T-helper 2 cell treated with Interferon-gamma antibody and Interleukin-4, amounts not matched to agents 100 ng/mL and 5 ng/mL, for 36 hours (primary cell): ENCODE measurements around the gene GRID1. TPM values are rescaled to one million over a fixed set of nuclear protein-coding genes. Genes with fewer than 3 reads are reported as not detected.
"Not testable (repeated sequence)": the region's sequence is repeated elsewhere in the genome, so short reads cannot be mapped to it uniquely, and the experiment has no call there.

Source experiments
- intact Hi-C: fragments of 100-400 bp; cut with micrococcal nuclease; formaldehyde crosslinking; loops from one replicate; pipeline ENCODE4 v1.15.1; 2023
- total RNA-seq: library from RNA; stranded (reverse); gene quantifications from 2 replicates; pipeline ENCODE4 v1.2.3, GENCODE V29; 2022

The GRID1 gene
- total RNA-seq, 1 donor from 2014 or later = not detected

DNA sequence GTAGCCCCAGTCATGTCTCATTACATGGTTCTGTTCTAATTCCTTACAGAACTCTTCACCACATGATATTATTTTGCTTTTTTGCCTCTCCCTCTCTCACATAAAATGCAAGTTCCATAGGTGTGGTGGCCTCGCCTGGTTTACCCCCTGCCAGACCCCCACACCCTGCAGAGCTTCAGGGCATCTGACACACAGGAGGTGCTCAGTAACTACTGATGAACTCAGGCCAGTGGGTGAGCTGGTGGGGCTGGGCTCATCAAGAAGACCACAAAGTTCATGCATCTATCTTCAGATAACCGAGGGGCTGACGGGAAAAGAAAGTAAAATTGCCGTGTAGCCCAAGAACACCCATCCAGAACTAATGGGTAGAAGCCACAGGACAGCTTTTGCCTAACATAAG lies 253.1 kb downstream of the GRID1 start:
- intact Hi-C loops = no loop called here

DNA sequence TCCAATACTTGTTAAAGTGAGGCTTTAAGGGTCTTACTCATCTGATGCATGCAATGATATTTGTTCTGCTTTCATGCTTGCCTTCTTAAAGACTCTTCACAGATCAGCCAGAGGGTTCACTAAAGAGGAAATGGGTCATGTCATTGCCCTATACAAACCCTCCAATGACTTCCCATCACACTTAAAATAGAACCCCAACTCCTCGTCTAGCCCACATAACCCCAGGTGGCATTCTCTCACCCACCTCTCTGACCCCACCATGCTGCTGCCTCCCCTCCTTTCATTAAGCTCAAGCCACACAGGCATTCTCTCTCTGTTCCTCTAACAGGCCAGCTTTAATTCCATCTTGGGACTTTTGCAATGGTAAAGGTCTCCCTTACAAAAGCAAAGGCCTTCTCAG lies 253.6 kb downstream of the GRID1 start:
- intact Hi-C loops = no loop called here

DNA sequence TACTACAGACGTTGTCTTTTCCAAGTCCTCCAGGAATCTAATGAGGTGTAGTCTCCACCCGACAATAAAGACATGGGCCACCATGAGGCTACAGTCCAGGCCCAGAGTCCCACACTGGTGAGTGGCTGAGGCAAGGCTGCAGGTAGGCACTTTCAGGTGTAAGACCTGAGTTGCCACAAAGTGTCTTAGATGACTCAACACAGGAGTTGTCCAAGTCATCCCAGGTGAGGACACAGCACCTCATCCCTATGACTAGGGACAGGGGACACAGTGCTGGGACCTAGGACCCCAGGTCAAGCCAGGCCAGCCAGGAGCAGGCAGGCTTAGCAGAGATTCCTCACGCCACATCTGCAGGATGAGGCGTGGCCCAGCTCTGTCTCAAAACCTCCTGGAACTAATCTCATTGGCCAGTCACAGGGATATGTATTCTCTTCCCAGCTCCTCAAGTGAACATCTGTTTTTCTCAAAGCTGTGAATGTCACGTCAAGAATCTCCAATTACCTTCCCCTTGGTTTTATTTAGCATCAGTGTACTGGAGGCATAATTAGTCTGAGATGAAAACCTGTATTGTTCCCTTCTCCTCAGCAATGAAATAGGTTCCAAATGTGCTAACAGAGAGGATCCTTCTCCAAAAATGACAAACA lies 254.6 kb downstream of the GRID1 start:
- intact Hi-C loops = no loop called here

DNA sequence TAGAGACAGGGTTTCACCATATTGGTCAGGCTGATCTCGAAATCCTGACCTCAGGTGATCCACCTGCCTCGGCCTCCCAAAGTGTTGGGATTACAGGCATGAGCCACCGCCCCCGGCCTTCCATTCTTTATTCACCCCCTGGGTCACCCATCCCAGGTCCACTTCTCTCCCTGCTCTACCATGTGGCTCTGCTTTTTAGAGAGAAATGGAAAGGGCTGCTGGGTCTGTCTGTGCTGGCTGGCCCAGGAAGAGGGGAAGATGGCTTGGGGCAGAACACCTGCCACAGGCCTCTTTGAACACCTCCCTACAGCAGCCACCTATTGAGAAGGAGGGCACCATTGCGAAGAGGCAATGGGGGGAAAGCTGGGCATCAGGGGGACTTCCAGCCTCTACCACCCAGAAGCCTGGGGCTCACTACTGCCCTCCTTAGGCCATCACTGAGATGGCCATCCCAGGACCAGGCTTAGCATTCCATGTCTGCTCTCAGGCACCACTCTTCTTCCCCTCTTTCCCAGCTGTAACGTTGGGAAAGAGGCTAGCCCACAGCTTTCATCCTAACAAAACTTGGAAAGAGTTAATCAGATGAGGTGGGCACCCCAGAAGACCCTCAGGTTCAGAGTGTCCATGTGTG lies 256.3 kb downstream of the GRID1 start:
- intact Hi-C loops = no loop called here

DNA sequence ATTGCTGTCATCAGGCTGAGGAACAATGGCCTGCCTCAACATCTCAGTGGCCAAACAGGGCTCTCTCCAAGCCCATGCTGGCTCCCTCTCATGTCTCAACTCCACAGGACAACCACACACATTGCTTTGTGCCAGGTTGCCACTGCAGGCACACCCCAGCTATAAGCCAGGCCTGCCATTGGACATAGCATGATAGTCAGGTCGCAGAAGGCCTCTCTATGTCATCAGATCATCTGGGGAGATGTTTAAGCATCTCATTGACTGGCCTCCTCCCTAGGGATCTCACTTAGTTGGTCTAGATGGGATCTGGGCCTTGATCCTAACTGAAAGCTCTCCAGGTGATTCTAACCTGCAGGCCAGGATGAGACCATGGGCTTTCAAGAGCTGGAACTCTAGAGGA lies 257.2 kb downstream of the GRID1 start:
- intact Hi-C loops = no loop called here

DNA sequence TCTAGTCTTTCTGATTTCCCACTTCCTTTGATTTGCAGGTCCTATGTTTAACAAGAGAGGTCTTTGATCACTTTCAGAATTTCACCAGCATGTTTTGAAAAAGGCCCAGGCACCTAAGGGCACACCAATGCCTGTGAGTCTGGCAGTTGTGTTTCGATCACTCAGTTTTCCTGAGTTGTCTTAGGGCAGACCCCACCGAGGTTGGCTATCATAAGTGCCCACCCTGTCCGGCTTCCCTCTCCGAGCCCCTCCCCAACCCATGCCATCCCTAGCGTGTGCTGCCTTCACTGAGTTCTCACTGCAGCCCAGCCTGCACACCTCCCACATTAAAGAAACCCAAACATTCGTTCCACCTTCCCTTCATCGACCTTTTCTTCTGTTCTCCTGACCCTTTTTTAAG lies 257.9 kb downstream of the GRID1 start:
- intact Hi-C loops = no loop called here

DNA sequence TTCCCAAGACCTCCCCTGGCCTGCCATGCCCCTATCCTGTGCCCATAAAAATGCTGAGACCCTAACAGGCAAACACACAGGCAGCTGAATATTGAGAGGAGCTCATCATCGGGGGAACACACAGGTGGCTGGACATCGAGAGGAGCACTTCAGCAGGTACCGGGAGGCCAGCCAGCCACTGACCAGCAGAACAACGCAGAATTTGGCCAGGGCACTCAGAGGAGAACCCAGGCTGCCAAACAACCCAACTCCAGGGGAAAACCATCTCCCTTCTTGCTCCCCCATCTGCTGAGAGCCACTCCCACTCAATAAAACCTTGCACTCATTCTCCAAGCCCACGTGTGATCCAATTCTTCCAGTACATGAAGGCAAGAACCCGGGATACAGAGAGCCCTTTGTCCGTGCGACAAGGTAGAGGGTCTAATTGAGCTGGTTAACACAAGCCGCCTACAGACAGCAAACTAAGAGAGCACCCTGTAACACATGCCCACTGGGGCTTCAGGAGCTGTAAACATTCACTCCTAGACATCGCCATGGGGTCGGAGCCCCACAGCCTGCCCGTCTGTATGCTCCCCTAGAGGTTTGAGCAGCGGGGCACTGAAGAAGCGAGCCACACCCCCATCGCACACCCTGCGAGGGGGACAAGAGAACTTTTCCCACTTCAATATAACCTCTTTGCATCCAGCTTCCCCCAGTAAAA lies 258.8 kb downstream of the GRID1 start:
- intact Hi-C loops = not testable (repeated sequence)

DNA sequence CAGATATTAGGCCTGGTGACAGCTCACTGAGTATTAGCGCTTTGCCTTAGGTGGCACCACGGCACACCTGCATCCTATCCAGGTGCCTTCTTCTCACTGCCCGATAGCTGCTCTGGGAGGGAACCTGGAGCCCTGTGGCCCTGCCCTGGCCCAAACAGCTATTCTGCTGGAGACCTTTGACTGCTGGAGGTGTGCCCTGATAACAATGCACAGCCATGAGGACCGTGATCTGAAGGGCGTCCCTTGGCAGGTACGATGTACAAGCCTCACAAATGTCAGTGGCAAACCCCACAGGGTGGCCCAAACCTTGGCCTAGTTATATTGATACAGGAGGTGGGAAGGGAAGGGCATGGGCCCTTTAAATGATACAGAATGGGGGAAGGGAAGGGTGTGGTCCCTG lies 259.5 kb downstream of the GRID1 start:
- intact Hi-C loops = no loop called here

DNA sequence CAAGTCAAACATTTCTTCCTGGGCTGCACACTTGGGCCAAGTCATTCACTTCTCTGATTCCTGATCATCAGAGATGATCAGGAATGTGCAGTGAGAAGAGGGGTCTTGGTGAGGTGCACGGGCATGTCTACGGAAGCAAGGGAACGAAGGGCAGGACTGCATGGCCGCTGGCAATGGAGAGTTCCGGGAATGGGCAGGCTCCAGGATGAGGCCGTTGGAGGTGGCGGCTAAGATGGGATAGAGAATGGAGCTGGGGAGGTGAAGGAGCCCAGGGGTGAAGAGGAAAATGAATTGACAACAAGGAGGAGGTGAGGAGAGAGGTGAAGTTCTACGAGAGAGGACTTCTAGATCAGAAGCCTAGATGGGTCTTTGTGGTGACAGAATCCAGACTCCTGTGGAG lies 260.0 kb downstream of the GRID1 start:
- intact Hi-C loops = no loop called here

DNA sequence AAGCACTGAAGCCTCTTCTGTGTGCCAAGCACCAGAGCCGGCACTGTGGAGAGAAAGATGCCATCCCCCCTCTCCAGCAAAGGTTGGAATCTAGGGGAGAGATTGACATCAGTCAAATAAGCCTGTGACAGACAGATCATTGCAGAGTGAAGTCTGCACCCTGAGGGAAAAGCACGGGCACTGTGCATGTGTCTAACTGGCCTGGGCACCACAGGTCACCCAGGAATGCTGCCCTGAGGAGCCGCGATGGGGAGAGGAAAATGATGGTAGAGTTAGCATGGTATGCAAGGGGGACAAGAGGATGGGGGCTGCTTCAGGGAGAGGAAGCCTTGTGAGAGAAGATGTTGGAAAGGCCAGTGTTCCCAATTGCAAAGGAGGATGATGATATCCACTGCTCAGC lies 261.0 kb downstream of the GRID1 start:
- intact Hi-C loops = no loop called here

DNA sequence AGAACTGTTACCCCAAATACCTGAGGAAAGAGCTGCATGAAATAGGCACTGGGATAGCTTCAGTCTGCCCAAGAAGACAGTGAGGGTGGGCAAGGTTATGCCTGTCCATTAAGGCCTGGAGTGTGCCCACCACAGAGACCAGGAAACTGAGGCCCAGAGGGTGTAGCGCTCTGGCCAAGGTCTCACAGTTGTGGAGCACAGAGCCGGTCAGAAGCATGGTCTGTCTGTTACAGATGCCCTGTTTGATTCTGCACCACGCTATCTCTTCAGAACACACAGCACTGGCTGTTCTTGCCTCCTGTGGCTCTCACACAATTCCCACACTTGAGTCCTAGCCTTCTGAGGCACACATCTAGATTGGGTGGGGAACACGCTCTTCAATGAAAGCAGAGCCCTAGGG lies 261.4 kb downstream of the GRID1 start:
- intact Hi-C loops = no loop called here

DNA sequence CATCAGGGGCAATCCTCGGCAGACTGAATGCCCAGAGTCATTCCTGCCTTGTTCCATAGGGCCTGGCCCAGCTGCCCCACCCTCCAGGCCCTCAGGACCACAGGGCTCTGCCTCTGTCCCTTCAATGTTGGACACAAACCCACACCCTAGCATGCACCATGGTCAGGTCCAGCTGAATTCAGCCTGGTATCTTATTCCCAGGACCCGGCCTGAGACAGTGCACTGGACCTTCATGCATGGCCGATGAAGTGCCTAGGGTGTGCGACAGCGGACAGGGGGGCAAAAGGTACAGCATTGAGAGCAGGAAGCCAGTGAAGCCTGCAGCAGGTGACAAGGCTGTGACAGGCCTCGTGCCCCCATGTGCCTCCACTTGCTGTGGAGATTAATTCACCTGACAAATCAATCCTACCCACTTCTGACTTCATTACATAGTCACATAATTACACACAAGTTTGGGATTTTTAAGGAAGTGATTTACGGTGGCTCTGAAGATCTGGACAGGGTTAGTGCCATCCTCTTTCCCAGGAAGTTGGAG lies 261.9 kb downstream of the GRID1 start:
- intact Hi-C loops = no loop called here

DNA sequence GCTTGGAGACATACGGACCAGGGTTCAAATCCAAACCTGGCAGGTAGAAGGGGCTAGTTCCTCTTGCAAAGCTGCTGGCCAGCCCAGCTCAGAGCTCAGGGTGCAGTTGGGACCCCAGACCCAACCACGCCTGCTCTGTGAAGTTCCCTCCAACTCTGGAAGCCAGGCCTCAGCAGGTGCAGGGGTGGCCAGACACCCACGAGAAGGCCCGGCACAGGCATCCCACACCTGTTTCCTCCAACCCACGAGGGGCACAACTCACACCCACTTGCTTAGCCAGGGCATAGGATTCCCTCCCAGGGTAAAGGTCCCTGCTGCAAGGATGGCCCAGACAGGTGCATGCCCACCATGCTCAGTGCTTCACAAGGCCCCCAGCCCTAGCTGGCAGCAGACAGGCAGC lies 262.4 kb downstream of the GRID1 start:
- intact Hi-C loops = no loop called here

DNA sequence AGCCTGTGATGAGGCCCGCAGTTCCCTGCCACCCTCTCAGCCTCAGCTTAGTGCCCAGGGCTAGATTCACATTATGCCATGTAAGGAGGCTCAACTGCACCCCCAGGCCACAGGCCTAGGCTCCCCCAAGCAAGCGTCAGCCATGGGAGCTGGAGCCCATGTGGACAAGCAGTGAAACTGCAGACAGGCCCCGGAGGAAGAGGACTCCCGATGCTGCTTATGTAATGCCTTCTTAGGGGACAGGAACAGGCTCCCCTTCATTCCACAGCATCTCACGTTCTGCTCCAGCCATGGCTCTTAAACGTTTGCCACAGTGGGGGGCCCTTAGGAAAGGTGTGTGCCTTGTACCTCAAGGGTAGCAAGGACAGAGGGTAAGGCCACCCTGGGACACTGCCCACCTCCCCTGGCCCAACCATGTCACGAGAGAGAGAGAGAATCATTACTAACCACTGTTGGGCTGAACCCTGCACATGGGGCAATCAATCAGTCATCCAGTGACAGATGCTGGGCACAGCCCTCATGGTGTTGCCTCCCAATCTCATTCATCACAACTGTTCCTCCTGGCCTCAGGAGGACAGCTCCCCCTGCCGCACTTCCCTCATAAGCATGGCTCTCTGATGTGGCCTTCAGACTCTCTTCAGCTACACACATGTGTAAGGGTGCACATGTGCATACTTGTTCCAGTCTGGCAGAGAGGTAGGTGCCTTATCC lies 263.0 kb downstream of the GRID1 start:
- intact Hi-C loops = no loop called here

DNA sequence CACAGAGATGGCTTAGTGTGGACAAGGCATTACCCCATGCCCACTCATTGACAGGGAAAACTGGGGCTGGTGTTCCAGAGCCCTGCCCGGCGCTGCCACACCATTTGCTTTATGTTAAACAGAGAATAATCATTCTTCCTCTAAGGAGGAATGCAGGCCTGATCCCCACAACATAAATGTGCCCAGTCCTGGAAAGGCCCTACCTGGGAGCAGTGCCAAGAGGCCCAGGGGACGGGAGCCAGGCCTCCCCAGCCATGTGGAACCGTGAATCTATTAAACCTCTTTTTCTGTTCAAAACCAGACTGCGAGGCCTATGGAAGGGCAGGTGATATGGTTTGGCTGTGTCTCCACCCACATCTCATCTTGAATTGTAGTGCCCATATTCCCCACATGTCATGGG lies 264.1 kb downstream of the GRID1 start:
- intact Hi-C loops = no loop called here

DNA sequence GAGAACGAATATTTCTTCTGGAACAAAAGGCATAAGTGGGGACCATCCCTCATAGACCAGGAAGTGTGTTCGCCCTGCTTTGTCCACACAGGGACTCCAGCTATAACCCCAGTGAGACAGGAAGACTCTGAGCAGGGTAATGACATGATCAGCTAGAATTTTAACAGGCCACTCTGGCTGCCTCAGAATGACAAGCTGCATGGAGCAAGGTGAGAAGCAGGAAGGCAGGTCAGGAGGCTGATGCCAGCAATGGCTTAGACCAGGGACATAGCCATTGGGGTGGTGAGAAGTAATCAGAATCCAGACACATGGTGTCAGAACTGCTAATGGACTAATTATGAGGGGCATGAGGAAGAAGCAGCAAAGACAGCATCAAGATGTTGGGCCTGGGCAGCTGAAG lies 264.6 kb downstream of the GRID1 start:
- intact Hi-C loops = no loop called here

DNA sequence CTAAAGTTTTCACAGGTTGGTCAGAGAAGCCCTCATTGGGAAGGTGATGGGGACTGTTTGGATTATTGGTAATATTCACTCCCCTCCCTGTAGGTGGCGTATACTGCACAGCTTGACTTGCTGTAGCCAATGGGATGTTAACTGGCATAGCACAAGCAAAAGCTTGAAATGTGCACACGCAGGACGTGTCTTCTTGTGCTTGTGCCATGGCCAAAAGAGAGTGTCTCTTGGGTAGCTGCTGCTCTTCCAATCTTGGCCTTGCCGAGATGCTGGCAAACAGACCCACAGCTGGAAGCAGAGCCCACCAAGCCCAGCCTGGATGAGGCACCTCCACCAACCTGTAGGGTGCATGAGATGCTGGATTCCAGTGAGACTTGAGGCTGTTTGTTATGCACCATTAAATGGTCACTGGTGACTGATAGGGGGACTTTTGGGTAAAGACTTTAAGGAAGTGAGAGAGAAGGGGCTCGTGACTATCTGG lies 266.0 kb downstream of the GRID1 start:
- intact Hi-C loops = loop anchor here (1.0 to 2.0 kb wide), 2 partner anchors 276 to 485 kb away; no protein-coding TSS in a partner anchor

DNA sequence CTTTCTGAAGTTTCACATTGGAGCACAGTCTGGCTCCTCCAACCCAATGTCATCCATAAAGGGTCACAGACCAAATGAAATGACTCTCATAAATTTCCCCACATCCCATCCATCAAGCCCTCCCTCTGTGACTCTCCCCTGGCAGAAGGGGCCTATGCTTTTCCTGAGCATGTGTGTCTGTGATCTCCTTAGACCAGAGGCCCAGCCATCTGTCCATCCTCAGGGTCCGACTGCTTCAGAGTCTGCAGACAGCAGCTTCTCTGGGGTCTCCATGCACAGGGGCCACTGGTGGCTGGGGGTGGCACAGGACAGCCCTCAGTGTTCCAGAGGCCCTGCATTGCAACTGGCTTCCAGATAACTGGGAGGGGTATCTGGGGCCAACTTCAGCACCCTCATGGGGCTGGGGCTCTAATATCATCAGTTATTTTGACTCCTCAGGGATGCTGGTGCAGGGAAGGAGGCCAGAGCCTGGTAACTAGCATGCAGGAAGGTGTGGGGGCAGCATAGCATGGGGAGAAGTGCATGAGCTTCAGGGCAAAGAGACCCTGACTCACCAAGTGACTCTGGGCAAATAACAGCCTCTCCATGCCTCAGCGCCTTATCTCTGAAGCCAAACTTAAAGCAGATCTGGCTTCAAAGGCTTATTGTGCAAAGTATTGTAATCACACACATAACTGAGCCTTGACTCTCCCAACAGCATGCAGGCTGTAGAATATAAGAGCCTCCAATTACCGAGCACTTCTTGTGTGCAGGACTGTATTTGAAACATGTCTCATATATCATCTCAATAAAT lies 266.9 kb downstream of the GRID1 start:
- intact Hi-C loops = loop anchor here (1.0 to 2.0 kb wide), 2 partner anchors 277 to 486 kb away; no protein-coding TSS in a partner anchor

DNA sequence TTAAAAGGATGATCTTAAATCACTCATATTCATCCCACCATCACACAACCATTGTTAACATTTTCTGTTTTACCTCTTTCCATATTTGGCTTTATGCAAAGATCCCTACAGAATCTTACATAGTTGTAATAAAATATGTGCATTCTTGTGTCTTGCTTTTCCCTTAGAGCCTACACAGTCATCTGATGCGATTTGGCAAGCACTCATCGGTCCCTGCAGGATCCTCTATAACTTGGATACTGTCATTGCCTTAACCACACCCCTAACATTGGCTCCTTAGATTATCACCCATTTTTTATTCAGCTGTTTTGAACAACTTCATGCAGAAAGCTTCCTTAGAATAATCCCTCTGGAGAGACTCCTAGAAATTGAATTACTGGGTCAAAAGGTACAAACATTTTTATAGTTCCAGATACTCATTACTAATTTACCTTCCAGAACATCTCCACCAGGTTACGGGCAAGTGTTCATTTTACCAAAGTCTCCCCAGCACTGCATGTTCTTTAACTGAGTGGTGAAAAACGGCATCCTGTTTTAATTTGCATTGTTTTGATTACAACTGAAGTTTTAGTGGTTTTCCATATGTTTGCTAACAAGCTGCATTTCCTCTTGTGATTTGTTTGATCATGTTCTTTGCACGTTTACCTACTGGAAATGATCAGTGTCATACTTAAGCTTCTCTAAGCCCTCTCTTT lies 268.3 kb downstream of the GRID1 start:
- intact Hi-C loops = no loop called here

DNA sequence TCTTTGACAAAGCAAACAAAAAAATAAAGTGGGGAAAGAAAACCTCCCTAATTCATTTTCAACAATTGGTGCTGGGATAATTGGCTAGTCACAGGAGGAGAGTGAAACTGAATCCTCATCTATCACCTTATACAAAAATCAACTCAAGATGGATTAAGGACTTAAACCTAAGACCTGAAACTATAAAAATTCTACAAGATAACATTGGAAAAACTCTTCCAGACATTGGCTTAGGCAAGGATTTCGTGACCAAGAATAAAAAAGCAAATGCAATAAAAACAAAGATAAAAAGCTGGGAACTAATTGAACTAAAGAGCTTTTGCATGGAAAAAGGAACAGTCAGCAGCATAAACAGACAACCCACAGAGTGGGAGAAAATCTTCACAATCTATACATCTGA lies 271.5 kb downstream of the GRID1 start:
- intact Hi-C loops = not testable (repeated sequence)
